Stimulated activated CD8-positive, alpha-beta memory T cell treated with anti-CD3 and anti-CD28 coated beads, Interleukin-15, amount 100 ng/mL, for 24 hours (primary cell): ENCODE measurements around the gene ALDH16A1.

Experiments
- DNase-seq: peaks from one replicate; pipeline ENCODE4 v3.0.0-alpha.2; 2020; ENCODE audit warnings: low read depth

ALDH16A1 gene

DNA sequence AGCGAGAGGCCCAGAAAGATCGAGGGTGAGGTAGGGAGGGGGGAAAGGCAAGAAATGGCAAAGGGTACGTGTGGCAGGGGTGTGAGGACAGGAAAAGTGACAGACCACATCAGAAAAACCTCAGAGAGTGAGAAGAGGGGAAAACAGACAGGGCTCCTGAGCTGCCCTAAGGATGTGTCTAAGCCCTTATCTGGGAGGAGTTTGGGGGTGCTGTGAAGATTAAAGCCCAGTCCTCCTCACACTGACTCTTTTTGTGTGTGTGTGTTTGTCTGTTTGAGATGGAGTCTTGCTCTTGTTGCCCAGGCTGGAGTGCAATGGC lies 29.1 kb upstream of the ALDH16A1 start:
- no peak for DNase-seq

DNA sequence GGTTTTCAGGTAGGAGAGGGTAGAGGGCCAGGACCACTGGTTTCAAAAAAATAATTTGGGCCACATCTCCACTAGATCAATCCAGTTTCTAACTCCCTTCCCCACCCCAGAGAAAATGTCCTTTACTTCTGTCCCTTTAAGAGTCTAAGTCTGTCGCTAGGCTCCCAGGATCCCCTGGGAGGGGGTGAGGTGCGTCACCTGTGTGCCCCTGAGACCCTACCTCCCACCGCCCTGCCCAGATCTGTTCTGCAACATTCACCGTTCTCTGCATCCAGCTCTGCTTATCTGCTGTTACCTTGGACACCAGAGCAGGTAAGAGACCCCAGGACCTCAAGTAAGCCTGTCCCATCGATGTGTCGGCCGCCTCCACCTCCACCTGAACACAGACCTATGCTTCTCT lies 27.8 kb upstream of the ALDH16A1 start, which contains the start of gene GFY:
TSS of gene GFY (plus strand) at position 211 of the 400 bp plus-strand sequence. CDS start 1,043 bp downstream, outside the sequence.
- DNase-seq = no peak

DNA sequence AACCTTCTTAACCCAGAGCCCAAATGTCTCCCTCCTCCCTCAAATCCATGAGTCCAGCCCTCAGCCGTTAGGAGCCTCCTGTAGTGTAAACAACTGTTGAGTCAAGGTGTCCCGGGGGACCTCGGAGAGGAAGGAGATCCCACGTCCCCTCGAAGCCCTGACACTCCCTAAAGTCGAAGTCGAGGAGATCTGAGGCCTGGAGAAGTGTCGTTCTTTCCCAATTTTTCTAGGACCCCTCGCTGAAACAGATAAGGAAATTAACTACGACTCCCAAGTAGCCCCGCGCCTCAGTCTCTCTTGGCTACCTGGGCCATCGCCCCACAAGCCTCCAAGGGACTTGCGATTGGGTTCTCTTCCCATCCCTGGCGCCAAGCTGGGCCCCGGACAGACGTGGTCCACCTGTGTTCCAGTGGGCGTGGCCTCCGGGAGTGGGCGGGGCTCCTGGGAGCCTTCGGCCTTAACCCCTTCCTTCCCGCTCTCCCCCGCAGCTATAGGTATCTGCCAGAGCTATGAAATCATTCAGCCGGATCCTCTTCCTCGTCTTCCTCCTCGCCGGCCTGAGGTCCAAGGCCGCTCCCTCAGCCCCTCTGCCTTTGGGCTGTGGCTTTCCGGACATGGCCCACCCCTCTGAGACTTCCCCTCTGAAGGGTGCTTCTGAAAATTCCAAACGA lies 27.0 kb upstream of the ALDH16A1 start:
- no peak for DNase-seq

DNA sequence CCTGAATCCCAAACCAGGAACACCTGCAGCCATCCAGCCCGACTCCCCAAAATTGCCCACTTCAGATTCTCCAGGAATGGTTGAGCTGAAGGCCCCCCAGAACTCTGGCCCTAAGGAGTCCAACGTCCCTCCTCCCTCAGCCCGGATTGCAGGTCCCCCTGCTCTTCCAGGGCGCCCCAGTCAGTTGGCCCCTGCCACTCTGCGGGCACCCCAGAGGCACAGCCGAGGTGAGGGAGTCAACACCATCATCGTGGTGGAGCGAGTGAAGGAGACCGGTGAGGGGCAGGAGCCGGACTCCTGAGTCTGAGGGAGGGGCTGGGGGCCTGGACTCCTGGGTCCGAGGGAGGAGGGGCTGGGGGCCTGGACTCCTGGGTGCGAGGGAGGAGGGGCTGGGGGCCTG lies 25.7 kb upstream of the ALDH16A1 start:
- DNase-seq = no peak

DNA sequence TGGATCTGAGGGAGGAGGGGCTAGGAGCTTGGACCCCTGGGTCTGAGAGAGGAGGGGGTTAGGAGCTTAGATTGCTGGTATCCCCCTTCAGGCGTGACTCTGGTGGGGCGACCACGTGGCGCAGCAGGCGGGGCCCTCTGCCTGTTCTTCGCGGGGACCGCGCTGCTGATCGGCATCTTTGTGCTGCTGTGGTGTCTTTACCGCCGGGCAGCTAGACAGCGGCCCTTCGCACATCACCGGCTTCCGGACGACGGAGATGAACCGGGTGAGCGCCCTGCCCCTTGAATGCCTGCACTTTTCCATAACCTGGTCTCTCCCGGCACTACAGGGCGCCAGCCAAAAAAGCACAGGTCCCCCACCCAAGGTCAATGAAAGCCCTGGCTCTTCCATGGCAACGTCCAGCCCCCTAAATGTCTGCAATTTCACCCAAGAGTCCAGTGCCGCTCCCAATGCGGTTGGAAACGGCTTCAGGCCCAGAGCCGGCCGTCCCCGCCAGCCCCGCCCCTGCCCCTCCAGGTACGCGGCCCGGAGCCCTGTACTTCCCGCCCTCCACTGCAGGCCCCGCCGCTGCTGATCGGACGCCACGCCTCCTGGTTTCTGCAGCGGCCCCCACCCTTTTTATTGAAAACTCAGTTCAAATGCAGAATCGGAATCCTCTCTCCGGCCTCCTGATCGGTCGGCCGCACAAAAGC lies 25.0 kb upstream of the ALDH16A1 start:
- DNase-seq = no peak

DNA sequence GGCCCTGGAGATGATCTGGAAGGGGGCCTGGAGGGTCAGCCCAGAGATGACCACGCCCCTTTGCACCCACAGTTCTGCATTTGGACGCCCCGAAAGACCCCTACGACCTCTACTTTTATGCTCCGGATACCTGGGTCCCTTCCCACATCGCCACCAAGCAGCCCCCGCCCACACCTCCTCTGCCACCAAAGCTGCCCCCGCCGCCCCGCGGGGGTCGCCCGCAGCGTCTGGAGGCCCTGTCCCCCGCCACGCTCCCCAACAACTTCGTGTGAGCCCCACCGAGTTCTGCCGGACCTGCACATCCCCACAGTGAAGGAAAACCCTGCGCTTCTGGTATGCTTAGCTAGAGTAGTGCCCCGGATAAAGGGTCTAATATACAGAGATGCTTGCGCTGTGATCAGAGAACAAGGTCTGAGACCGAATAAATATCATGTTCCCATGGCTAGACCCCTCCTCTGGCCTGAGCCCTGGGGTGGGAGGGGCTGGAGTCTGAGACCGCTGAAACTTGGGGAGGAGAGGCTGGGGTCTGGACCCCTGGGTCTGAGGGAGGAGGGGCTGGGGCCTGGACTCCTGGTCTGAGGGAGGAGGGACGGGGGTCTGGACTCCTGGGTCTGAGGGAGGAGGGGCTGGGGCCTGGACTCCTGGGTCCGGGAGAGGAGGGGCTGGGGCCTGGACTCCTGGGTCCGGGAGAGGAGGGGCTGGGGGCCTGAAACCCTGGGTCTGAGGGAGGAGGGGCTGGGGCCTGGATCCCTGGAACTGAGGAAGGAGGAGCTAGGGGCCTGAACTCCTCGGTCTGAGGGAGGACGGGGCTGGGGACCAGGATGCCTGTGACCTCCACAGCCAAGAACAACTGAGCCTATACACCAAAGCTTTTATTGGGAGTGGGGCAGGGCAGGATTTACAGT lies 24.2 kb upstream of the ALDH16A1 start:
- no peak for DNase-seq

DNA sequence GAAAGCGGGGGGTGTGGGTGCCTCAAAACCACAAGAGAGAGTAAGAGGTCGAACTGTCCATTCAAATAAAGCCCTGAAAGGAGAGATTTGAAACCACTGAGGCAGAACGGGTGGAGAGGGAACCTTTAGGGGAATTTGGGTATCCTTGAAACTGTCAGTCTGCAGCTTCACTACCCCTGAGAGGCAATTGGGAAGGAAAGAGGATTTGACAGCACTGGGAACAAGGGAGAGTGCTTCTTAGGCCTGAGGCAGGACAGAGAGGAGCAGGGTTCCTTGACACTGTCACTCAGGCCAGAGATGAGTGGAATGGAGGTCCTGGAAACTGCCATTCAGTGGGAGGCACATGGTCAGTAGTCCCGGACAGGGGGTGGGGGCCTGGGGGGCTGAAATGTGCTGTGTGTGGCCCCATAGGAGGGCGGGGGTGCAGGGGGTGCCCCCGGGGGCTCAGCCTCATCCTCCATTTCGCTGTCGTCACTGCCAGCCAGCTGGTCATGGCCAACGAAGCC lies 22.8 kb upstream of the ALDH16A1 start:
- DNase-seq = no peak

DNA sequence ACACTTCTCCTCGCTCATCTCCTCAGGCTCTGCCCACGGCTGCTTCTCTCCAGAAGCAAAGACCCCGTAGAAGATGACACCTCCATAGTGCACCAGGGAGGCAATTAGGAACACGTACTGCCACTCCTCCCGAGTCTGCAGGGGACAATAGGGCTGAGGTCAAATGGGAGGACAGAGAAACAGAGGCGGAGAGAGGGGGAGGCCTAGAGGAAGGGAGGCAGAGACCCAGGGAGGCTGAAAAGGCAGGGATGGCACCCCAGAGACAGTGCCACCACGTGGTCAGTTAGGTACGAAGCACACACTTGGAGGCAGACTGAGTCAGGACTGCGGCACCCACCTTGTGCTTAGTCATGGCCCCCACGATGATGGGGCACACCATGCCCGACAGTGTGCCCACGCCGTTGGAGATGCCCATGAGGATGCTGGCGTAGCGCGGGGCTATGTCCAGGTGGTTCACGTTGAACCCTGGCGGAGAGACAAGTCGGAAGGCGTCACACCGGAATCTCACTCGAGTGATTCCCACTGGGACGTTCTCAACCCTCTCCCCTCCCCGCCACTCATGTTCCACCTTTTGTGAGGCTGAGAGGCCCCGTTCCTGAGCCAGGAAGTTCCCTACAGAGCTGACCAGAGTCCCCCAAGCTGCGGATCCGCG lies 22.2 kb upstream of the ALDH16A1 start:
- DNase-seq = no peak

DNA sequence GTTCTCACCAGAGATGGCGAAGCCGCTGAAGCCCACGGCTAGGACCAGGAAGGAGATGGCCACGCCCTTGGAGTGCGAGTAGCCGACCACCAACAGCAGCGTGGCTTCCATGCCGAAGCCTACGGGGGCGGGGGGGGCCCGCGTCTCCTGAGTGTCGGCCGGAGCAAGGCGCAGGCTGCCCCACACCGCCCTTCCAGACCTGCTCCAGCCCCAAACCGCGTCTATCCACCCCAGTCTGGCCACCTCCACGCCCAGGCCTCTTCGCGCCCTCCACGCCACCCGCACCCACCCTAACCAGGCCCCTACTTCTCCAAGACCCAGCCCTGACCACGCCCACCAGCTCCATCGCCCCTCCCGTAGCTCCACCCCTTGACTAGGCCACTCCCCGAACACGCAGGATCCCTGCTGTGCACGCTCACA lies 21.7 kb upstream of the ALDH16A1 start:
- DNase-seq = no peak

DNA sequence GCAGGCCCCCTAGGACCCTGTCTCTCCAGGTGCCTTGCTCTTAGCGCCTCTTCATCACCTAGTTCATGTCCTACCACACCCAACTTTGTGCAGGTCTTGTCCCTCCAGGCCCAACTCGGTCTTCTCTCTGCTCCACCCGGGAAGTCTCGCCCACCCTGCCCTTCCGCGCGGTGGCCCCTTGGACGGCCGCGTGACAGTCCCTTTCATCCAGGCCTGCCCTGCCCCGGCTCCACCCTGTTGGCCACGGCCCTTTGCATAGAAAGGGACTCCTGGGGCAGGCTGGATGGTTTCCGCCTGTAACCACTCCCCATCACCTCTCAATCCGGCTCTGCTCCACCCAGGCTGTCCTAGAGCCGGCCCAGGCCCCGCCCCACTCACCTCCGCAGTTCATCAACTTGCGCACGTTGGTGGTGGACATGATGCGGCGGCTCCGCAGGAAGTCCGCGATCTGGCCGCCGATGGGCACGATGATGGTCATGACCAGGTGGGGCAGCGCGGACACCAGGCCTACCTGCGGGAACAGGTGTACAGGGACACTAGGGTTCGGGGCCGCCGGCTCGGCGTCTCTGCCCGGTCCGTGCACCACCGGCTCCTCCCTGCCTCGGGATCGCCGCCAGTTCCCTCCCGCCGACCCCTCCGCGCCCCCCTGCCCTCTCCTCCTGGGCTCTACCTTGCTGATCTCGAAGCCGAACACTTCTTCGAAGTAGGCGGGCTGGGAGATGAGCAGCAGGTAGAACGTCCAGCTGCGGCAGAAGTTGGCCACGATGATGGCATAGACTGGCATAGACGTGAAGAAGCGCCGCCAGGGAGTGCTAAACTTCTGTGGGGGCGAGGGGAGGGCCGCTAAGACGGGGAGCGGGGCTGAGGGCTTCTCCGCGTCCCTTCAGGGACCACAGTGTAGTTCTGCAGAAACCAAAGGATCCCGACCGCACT lies 20.6 kb upstream of the ALDH16A1 start:
- no peak for DNase-seq

DNA sequence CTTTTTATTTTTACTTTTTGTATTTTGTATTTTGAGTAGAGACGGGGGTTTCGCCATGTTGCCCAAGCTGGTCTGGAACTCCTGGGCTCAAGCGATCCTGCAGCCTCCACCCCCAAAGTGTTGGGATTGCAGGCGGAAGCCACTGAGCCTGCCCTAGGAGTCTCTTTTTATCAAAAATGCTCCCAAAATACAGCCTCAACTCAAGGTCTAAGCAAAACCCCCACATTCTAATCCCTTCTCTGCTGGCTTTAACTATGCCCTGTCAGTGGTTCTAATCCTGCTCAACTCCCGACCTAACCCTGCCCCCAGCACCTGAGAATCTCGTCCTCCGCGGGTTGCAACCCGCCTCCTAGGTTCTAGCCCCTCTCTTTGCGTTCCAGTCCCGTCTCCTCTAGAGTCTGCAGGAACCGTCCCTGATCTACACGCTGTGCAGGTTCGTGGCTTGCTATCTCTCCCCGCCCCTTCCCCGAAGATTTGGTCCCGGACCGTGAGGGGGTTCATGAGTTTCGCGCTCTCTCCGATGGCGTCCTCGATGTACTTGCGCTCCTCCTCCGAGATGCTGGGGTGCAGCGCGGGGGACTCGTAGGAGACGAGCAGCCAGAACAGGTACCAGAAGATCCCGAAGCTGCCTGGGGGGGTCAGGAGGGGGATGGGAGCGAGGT lies 19.7 kb upstream of the ALDH16A1 start:
- DNase-seq = no peak

DNA sequence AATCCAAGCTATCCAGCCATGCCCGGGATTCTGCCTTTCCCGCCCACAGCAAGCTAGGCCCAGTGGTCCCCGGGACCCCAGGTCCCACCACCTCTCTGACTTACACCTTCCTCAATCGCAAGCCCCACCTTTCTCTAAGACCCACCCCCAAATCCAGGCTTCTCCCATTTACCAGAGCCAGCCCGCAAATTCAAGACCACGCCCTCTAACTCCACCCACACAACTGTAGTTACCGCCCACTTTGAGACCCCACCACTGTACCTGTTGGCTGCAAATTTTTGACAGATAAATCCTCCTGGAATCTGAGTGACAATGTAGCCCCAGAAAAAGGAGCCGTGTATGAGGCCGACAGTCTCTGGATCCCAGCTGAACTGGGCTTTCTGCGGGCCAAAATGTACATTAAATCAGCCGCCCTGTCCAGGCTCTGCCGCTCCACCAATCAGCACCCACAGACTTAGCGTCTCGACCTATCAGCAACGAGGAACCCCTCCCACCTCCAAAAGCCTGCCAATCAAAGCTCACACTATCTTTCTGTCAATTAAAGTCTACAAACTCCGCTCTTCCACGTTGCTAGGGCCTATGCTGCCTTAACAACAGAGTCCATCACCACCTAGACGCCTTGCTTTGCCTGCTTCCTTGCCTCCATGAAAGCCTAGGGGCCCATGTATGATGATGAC lies 18.0 kb upstream of the ALDH16A1 start:
- no peak for DNase-seq

DNA sequence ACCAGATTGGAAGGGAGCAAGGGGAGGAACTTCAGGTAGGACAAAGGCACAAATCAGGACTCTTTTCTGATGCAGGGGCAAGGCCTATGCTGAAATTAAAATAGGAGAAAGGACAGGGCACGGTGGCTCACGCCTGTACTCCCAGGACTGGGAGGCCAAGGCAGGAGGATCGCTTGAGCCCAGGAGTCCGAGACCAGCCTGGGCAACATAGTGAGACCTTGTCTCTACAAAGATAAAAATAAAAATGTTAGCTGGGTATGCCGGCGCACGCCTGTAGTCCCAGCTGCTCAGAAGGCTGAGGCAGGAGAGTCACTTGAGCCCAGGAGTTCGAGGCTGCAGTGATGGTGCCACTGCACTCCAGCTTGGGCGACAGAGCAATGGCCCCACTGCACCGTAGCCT lies 17.4 kb upstream of the ALDH16A1 start:
- no peak for DNase-seq

DNA sequence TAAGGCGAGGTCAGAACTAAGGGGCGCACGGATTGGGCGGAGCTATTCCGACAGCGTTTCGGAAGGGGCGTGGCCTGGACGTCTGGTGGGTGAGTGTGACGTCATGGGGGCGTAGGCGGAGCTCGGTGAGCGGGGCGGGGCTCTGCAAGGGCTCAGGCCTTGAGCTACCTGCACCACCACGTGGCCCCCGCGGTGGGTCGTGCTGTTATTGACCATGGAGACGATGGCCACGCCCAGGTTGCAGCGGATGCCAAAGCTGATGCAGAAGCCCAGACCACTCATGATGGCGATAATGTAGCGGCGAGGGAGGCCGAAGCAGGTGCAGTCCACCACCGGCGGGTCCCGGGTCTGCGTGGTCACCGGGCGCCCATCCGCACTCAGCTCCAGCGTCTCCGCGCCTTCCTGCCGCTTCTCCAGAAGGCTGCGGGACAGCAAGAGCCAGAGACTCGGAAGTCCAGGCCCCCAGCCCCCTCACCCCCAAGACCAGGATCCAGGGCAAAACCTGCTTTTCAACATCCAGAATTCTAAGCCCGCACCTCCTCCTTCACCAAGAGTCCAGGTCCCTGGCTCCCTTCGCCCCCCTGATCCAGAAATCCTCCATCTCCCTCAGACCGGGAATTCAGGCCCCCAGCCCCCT lies 16.5 kb upstream of the ALDH16A1 start:
- no peak for DNase-seq

DNA sequence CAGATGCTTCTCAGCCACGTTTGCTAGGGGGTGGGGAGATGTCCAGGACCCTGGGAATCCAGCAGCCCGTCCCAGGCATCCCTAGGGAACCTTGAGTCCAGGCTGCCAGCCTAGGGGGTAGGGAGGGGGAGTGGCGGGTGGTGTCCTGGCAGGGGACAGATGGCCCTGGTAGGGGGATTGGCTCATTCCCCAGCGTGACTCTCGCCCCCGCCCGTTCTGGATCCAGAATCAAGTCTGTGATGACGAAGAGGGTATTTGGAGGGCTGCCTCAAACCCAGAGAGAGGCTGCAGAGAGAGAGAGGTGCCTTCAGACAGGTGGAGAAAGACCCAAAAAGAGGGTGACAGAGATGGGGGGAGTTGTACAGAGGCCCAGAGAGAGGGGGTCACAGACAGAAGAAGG lies 15.8 kb upstream of the ALDH16A1 start:
- no peak for DNase-seq

DNA sequence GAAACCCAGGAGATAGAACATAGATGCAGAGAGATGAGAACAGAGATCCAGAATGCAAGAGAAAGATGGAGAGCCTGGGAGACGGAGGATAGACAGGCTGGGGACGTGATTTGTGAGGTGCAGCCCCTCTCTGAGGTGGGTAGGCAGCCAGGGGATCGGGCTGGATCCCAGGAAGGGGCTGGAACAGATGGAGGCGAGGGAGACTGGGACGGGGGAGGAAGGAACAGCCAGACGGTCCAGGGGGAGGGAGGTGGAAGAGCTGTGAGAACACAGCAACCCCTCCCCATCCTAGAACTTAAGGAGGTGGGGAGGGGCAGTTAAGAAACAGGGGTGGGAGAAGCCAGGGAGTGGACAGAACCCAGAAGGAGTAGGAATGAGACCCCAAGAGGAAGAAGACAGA lies 14.8 kb upstream of the ALDH16A1 start:
- DNase-seq = no peak

DNA sequence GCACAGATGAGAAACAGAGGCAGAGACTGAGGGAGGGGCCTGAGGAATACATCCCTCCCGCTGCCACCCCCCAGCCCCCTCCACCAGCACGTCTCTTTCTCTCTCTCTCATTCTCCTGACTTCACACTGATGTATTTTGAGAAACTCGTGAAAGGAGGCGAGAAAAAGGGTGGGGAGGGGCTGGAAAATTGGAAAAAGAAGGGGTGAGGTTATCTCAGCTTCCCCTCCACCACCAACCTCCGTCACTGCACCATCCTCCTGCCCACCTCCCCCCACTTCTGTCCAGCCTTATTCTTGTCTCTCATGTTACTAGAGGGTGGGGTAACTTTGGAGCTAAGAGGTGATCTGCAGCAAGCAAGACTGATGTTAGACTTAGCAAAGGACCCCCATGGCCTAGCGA lies 13.2 kb upstream of the ALDH16A1 start:
- DNase-seq = no peak

DNA sequence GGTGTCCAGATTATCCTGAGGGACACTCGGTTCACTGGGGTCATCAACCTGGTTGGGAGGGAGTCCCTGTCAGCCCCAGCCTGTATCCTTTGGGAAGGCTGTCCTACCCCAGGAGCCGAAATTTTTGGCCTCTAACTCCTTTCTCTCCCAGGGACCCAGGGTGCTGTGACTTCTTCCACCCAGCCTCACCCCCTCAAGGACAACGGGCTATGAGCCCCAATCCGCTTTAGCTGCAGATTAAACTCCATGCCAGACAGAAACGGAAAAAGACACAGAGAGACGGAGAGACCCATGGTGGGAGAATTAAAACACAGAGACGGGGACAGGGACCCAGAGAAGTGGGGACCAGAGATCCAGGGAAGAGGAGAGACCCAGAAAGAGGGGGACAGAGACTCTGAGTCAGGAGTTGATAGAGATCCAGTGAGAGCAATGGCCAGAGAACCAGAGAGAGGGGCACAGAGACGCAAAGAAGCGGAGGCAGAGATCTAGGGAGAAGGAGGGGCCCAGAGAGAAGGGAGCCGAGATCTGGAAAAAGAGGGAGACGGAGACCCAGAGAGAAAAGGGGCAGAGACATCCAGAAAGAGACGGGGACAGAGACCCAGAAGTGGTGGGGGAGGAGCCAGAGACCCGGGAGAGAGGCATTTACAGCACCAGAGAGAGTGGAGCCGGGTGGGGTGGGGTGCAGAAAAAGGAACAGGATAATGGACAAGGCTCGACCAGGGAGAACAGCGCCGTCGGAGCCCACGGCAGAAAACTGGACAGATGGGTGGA lies 12.4 kb upstream of the ALDH16A1 start:
- no peak for DNase-seq
